Mesothelial cell of epicardium (in vitro differentiated cells): ENCODE data around the gene CNGB1. TPM values are rescaled to one million over a fixed set of nuclear protein-coding genes. Genes with fewer than 3 reads are reported as not detected.

Source experiments
- DNase-seq, 2 experiments: peaks; one replicate each; pipeline ENCODE4 v3.0.0; 2021; ENCODE audit warnings: low spot score in 2 of 2; ENCODE audit not compliant: unreplicated experiment in 2 of 2
- H3K27ac Mint-ChIP-seq: 2 replicates; pipeline ENCODE4 v1.8.0; 2021; ENCODE audit warnings: mixed read lengths
- H3K27me3 Mint-ChIP-seq: 2 replicates; pipeline ENCODE4 v1.8.0; 2021; ENCODE audit warnings: low read depth, mixed read lengths
- H3K36me3 Mint-ChIP-seq: 2 replicates; pipeline ENCODE4 v1.8.0; 2021; ENCODE audit warnings: mixed read lengths
- H3K4me1 Mint-ChIP-seq: 2 replicates; pipeline ENCODE4 v1.8.0; 2021; ENCODE audit warnings: mixed read lengths
- H3K4me3 Mint-ChIP-seq: 2 replicates; pipeline ENCODE4 v1.8.0; 2021; ENCODE audit warnings: mild to moderate bottlenecking, moderate library complexity, mixed read lengths
- H3K9me3 Mint-ChIP-seq: 2 replicates; pipeline ENCODE4 v1.8.0; 2021; ENCODE audit warnings: mixed read lengths
- CTCF ChIP-seq: fragments of 200-600 bp; sonication (generic); IDR thresholded peaks from one replicate; pipeline ENCODE4 v1.5.0; 2021; ENCODE audit warnings: antibody characterized with exemption; ENCODE audit not compliant: unreplicated experiment
- total RNA-seq: library from RNA; stranded (reverse); gene quantifications from 3 replicates; pipeline ENCODE4 v1.2.1, GENCODE V29; 2021

The CNGB1 gene
- total RNA-seq, 1 donor from 2014 or later = 0.07 TPM

- H3K4me1 Mint-ChIP-seq = peaks cover 12% of the 10 kb centered on the region
- peaks cover 3% of the 10 kb centered on the region for H3K9me3 Mint-ChIP-seq
- no peak overlapping the region for H3K27ac Mint-ChIP-seq
- TF ChIP-seq CTCF = no peak
- DNase-seq = no peak
- H3K36me3 Mint-ChIP-seq = no peaks in the 10 kb centered on the region
- H3K4me3 Mint-ChIP-seq = no peak overlapping the region
- H3K27me3 Mint-ChIP-seq = peaks cover 51% of the 10 kb centered on the region
Measured at GRCh38 chr16:57889522-57889921, 81.4 kb downstream of the CNGB1 start.

GRCh38 chr16:57889111-57889510, 81.8 kb downstream of the CNGB1 start:
- TF ChIP-seq CTCF = no peak
- DNase-seq = no peak
- H3K36me3 Mint-ChIP-seq = no peaks in the 10 kb centered on the region
- H3K27ac Mint-ChIP-seq = no peak overlapping the region
- H3K27me3 Mint-ChIP-seq = peaks cover 55% of the 10 kb centered on the region
- no peak overlapping the region for H3K4me3 Mint-ChIP-seq
- H3K4me1 Mint-ChIP-seq = peaks cover 14% of the 10 kb centered on the region
- H3K9me3 Mint-ChIP-seq = peaks cover 3% of the 10 kb centered on the region

GRCh38 chr16:57888128-57888527, 82.8 kb downstream of the CNGB1 start:
- no peaks in the 10 kb centered on the region for H3K36me3 Mint-ChIP-seq
- no peaks in the 10 kb centered on the region for H3K9me3 Mint-ChIP-seq
- H3K27me3 Mint-ChIP-seq = peaks cover 63% of the 10 kb centered on the region
- no peak for DNase-seq
- peaks cover 11% of the 10 kb centered on the region for H3K4me1 Mint-ChIP-seq
- H3K27ac Mint-ChIP-seq = no peak overlapping the region
- no peak overlapping the region for H3K4me3 Mint-ChIP-seq
- no peak for TF ChIP-seq CTCF

GRCh38 chr16:57887711-57888110, 83.2 kb downstream of the CNGB1 start:
- Mint-ChIP-seq H3K27me3 (peaks cover 64% of the 10 kb centered on the region), H3K27ac (no peak overlapping the region), H3K4me3 (no peak overlapping the region), H3K9me3 (no peaks in the 10 kb centered on the region), H3K36me3 (no peaks in the 10 kb centered on the region), H3K4me1 (peaks cover 11% of the 10 kb centered on the region)
- no peak for DNase-seq
- TF ChIP-seq CTCF = no peak

- TF ChIP-seq CTCF = no peak
- Mint-ChIP-seq H3K4me3 (no peak overlapping the region), H3K4me1 (peaks cover 11% of the 10 kb centered on the region), H3K27me3 (peaks cover 68% of the 10 kb centered on the region), H3K36me3 (no peaks in the 10 kb centered on the region), H3K9me3 (no peaks in the 10 kb centered on the region), H3K27ac (no peak overlapping the region)
- DNase-seq = no peak
Measured at GRCh38 chr16:57886427-57886826, 84.5 kb downstream of the CNGB1 start.

- no peak for TF ChIP-seq CTCF
- no peaks in the 10 kb centered on the region for H3K9me3 Mint-ChIP-seq
- peaks cover 2% of the 10 kb centered on the region for H3K4me1 Mint-ChIP-seq
- DNase-seq = no peak
- H3K27ac Mint-ChIP-seq = no peak overlapping the region
- H3K4me3 Mint-ChIP-seq = no peak overlapping the region
- peaks cover 68% of the 10 kb centered on the region for H3K27me3 Mint-ChIP-seq
- H3K36me3 Mint-ChIP-seq = no peaks in the 10 kb centered on the region
Measured at GRCh38 chr16:57884655-57885133, 86.2 kb downstream of the CNGB1 start.
